T-helper 22 cell (primary cell): ENCODE data around the gene CALHM4.

Experiments used
- DNase-seq: peaks from one replicate; pipeline ENCODE4 v3.0.0-alpha.2; 2020; ENCODE audit warnings: low read depth

Gene CALHM4, protein sequence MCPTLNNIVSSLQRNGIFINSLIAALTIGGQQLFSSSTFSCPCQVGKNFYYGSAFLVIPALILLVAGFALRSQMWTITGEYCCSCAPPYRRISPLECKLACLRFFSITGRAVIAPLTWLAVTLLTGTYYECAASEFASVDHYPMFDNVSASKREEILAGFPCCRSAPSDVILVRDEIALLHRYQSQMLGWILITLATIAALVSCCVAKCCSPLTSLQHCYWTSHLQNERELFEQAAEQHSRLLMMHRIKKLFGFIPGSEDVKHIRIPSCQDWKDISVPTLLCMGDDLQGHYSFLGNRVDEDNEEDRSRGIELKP

DNA sequence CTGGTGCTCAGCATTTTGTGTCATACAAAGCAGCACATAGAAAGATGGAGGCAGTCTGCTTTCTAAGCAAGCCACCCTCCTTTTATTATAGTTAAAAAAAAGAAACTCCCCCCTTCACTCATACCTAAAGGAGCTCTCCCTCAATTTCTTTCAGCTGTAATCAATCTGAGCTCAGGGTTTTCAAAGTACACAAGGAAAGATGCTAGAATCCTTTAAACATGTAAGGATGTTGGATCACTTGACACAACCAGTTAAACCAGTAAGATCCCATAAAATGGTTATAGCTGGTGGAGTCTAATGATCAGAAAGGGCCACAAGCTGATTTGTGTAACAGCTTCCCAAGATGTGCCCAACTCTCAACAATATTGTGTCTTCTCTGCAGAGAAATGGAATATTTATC is at the start of gene CALHM4:
Gene CALHM4, plus strand, starts transcription at position 301 of the 400 bp plus-strand sequence. Its CDS starts 43 bp downstream, at position 344.
- DNase-seq, result no peak

DNA sequence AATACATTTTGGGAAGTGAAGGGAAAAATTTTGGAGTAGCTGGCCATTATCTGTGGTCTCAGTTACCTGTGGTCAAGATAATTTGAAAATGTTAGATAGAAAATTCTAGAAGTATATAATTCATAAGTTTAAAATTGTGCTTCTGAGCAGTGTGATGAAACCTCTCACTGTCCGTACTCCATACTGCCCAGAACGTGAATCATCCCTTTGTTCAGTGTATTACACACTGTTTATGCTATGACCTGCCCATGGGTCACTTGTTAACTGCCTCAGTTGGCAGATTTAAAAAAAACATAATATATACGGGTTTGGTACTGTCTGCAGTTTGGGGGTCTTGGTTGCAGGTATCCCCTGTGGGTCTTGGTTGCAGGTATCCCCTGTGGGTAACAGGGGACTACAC is 46.2 kb upstream of the CALHM4 start:
- no peak for DNase-seq

DNA sequence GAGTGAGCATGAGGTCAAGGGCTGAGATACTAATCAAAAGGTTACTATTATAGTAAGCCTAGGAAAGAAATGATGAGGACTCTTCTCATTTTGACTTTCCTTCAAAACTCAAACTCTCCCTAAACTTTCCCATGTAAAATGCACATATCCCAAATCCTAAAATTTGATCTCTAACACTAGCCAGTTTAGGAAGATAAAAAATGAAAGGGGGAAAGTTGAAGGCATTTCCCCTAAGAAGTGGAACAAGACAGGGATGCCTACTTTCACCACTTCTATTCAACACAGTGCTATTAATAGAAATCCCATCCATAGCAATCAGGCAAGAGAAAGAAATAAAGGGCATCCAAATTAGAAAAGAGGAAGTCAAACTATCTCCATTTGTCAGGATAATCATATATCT is 45.0 kb upstream of the CALHM4 start:
- no peak for DNase-seq

DNA sequence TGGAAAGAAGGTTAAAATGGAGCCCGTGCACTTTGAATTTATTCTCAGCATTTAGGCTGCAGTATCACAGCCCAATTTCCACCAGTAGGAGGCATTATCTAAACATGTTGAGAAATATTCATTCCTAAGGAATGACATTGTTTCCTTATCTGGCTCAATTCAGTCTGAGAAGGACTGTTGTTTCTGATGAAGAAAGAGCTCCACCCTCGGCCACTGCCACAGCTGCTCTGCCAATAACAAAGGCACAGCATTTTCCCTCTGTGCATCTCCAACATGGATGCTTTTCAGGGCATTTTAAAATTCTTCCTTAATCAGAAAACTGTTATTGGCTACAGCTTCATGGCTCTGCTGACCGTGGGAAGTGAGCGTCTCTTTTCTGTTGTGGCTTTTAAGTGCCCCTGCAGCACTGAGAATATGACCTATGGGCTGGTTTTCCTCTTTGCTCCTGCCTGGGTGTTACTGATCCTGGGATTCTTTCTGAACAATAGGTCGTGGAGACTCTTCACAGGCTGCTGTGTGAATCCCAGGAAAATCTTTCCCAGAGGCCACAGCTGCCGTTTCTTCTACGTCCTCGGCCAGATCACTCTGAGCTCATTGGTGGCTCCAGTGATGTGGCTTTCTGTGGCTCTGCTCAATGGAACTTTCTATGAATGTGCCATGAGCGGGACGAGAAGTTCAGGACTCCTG is 42.0 kb upstream of the CALHM4 start, which contains the start of gene CALHM5:
Gene CALHM5, plus strand, starts transcription at position 216 of the 687 bp plus-strand sequence. Its CDS starts 58 bp downstream, at position 274.
- no peak for DNase-seq

DNA sequence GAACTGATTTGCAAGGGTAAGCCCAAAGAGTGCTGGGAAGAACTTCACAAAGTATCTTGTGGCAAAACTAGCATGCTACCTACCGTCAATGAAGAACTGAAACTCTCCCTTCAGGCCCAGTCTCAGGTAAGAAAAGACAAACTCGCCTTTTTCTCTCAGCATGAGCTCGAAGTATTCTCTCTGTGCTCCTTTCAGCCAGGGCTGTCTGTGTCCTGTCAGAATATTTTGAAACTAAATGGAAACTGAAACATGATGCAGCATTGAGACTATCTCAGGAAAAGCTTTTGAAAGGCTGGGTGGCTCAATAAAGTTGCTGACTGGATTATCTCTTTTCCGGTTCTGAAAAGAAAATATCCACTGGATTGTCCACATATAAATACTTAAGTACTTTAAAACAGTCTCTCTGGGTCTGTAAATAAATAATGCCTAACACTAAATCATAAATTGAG is 41.4 kb upstream of the CALHM4 start:
- no peak for DNase-seq

DNA sequence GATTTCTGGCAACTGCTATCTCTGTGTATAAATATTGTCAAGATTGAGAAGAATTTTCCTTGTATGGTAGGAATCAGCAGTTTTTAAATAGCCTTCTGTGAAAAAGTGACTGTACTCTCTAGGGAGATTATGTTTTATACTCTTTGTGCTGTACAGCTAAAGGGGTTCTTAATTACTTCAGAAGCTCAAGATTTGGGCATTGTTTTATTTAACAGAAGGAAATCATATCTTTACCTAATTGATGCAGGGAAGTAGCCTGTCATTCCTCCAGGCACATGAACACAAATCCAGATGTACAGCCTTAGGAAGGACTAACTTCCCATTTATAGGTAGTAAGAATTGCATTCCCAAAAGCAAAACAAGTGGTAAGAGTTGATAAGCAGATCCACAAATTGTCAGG is 40.8 kb upstream of the CALHM4 start:
- no peak for DNase-seq

DNA sequence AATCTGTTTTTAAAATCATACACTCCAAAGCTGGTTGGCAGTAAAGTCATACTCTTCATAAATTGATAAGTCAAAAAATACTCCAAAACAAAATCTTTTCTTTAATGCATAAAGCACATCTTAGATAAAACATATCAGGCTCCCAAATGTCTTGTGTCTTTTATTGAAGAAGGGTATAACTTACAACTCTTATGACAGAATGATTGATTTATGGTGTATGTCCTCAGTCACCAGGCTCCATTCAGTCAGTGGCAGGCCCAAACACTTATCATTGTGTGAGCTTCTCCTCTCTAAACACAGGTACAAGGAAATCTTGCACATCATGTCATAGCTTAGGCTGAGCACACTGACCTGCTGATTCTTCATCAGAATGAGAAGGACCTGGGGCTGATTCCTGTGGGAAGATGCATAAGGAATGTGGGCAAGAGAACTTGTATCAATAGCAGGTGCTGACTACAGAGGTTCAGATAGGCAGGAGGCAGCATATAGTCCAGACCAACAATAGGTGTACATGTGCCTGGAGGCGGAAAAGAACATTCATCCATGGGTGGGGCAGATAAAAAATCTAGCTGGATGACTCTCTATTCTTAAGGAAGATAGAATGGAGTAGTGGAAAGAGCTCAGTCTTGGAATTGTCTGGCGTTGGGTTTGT is 40.2 kb upstream of the CALHM4 start:
- DNase-seq, result no peak

DNA sequence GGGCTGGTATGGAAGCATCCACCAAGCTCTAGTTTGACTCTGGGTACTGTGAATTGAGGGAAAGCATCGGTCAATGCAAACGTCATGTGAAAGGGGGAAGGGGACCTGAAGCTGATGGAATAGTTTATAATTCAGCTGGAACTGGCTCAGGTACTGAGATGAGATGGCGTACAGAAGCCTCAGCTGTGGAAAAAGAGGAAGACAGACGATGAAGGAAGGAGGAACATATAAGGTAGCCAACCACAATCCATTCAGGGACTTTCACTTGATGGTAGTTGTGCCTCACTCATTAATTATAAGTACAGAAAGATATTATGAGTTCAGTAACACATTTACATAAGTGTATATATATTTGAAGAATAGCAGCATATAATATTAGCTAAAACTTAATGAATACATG is 39.4 kb upstream of the CALHM4 start:
- DNase-seq, result no peak

DNA sequence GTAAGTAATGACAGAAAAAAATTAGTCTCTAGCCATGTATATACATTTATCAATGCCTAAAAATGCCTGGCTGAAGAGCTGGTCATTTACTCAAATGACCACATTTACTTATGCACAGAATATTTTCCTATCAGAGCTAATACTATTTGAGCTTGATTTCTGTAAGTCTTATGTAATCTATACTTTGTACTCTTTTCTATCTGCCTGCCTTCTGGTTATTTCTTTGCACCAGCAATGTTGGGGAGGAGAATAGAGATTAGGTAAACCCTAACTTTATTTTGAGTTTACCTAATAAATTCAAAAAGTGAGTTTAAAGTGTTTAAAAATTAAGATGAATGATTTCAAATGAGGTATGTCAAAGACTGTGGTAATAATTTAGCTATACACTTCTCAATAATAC is 38.4 kb upstream of the CALHM4 start:
- no peak for DNase-seq

DNA sequence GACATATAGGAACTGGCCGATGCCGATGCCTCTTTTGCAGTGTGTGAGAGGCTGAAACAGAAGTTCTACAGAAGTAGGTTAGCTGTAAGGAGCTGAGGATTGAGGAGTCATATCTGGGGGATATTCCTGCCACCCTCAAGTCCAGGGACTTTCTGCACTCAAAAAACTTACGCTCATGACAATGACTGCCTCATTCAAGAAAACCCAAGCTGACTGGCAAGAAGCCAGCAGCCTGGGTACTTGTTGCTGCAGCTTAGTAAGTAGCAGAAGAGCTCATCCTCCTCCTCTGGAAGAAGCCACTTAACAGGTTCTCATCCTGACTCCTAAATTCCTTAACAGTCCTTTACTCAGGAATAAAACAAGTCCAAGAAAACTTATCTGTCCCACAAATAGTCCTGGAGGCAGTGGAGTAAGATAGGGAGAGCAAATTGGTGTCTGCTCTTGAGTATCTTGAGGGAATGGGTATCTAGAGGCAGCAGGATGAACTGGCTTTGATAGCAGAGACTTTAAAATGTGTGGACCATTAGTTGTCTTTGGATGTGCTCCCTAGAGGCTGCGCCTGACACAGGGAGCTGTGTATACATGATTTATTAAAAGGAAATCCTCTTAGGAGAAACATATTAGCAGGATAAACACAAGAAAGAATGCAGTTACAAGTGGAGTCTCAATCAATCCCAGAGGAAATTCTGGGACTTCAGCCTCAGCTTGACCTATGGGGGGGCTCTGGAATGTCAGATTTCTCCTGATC is 34.8 kb upstream of the CALHM4 start:
- no peak for DNase-seq

DNA sequence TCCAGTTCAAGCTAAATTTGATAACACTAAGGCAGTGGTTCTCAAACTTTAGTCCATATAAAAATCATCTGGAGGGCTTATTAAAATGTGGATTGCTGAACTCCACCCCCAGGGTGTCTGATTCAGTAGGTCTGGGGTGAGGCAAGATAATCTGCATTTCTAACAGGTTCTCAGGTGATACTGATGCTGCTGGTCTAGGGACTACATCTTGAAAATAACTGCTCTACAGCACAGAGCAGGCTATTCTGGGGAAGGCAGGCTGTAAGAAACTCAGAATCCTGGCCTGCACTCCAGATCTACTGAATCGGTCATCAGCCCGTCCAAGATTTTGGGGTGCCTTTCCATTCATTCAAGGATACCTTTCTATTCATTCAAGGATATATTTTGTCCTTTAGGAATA is 30.7 kb upstream of the CALHM4 start:
- no peak for DNase-seq

DNA sequence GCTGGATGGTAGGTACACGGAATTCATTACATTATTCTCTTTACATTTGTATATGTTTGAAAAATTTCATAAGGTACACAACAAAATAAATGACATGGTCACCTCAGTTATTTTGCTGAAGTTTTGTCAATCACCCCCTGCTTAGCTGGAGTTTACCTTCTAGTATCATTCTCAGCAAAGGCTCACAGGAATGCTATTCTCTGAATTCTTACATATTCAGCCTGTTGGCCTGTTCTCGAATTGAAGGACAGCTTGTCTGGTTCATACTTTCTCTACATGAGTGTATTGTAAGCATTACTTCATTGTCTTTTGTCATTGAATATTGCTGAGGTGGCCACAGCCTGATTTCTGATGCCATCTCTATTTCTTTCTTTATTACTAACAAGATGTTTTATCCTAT is 29.3 kb upstream of the CALHM4 start:
- DNase-seq, result no peak

DNA sequence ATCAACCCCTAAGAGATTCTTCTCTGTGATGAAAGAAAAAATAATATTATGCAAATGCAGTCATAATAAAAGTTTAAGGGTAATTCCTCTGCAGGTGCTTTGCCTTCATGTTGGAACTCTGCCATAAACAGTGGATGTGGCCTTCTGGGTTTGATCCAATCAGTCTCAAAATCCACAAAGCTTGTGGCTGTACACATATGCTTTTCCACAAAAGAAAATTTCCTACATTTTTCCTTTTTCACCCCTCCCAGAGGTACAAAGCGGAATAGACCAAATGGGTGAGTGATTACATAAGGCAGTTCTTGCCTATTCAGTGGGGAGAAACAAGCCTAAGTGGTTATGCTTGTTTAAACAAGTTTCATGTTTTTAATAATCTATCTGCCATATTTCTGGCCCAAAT is 25.4 kb upstream of the CALHM4 start:
- no peak for DNase-seq

DNA sequence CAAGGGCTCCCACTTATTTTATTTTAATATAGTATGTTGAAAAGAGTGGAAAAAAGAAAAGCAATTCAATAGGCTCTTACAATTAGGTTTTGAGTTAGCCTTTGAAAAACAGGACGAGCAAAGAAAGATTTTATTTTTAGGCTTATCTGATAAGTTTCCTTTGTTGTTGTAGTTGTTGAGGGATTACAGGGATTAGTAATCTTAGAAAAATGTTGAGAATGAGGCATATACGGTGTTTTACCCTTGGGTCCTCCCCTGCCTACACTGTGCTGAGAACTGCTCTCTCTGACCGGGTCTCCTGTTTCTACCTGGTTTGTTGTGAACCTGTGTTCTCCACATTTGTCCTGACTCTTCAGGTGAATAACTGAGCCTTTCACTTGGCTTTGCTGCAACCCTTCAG is 24.8 kb upstream of the CALHM4 start:
- no peak for DNase-seq

DNA sequence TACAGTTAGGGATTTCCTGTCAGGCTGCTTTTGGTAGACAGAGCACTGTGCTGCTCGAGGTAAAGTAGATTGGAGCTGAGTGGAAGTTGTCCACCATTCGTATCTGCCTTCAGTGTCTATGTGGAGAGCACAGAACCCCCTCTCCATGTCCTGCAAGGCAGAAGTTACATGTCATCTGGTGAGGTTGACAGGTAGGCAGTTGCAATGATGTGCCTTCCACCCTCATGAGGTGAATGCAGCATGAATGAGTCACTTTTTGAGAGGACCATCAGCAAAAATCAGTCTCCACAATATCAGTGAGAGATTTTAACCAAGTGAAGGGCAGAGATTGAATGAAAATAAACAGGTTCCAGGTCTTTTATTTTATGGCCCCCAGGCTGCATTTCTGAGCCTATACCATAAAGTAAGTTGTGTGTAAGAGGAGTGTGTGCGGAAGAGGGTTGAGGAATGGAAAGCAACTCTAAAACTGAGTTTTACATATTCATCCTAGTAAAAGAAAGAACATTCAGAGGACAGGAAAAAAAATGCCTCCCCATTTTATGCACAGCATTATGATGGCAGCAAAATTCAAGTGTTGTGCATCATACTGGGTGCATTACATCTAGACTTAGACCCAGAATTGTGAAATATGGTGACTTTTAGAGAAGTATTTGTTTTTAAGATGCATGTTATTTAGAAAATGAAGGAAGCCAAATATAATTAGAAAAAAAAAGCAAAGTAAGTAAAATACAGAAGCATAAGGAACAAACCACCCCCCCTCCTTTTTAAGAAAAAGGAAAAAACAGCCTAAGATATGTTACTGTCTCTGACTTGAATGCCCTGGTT is 23.9 kb upstream of the CALHM4 start:
- no peak for DNase-seq

DNA sequence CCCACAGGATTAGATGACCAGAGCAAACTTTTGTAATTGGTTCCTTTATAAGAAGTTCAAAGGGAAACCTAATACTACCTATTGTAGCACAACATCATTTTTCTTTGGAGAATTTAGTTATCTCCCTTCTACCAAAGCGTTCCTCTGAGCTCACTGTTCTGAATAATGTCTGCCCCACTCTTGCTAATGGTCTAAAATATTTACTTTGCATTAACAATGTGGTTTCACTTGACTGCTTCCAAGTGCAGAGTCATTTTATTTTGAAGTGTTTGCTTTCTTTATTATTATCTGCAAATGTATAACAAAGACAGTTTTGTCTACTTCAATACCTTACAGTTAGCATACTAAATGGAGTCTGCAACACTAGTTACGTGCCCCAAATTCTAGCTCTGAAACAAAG is 23.1 kb upstream of the CALHM4 start:
- no peak for DNase-seq

DNA sequence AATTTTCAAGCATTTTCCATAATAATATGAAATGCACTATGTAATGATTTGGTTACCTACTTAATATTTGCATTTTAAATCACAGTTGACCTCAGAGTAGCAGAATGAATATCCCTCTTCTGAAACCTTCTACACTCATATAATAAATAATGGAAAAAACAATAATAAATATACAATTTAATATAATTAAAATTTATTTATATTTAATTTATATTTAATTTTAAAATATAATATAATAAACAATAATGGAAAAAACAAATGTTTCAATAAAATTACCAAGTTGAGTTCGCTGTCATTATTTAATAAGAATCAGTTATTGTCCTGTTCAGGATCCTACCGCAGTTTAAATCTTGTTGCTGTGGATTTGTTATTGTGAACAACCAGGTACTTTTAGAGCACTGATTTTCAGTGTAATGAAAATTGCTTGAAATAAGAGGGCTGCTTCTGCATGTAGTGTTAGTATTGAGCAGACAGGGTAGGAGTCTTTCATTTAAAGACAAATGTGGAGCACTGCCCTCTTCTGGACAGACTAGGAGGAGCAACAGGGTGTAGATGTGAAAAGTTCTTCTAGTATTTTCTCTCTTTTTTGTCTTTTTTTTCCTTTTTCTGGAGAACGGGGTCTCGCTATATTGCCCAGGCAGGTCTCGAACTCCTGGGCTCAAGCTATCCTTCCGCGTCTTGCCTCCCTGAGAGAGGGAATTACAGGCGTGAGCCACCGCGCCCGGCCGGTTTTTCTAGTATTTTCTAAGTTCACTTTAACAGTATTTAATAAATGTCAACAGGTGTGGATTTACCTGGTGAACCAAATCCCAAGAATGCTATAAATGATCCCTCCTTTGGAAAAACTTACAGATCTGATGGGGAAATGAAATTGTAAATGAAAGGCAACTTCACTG is 21.6 kb upstream of the CALHM4 start:
- peak; percentile 16 for DNase-seq

DNA sequence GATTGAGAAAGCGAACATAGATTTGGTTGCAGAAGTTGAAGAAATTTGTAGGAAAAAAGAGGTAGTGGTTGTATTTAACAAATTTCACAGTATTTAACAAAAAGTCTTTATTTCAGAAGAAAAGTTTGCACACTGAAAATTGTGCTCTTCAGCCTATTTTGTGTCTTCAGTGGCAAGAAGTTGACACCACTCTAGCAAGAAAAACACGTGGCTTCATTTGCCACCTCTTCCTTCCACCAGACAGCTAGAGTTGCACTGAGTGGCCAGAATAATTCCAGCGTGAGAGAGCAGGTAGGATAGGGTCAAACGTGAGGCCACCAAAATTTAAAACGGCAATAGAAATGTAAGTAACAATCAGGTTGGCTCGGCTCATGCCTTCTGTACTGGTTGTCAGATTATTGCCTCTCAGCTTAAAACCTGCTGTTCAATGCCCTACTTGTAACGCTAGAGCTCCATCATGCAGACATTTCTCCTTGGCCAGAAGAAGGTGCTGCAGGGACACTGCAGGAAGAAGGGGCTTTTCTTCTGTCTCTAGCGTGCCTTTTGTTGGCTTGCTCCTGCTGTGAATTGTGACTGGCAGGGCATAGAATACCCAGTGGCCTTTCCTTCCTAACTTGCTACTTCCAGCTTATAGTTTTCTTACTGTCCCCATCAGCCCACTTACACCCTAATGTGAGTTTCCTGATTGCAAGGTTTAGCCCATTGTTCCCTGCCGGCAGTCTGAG is 20.2 kb upstream of the CALHM4 start:
- DNase-seq, result no peak

DNA sequence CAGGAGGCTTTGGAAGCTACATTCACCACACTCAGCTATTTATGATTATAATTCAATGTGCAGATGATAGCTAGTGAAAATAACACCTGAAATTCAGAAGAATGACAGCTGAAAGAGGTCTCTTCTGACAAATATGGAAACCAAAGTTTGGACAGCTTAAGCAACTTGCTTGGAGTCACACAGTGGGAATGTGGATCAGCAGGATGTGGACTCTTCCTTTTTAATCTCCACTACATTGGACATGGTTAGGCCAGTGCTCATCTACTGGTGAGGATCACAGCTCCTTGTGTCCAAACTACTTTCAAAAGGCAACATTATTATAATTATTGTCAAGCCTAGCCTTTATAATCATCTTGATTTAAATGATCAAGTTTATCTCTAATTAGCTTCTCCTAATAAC is 18.4 kb upstream of the CALHM4 start:
- DNase-seq, result no peak

DNA sequence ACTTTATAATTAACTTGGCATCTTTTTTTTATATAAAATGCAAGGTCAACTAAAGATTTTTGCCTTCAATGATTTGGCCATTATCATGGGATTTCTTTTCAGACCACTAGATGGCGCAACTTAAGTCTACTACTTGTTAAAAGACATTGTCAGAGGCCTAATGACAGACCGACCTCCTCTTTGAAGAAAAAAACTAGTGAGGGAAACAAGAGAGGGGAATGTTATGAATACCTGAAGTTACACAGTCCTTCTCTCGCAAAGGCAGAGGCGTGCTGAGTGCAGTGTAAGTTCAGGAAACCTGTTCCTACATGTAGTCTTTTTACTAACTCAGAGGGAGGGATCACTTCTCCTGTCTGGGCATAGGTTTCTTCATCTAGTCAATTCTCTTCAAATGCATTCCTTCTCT is 17.3 kb upstream of the CALHM4 start:
- DNase-seq, result no peak
